HL-60 (cell line): ENCODE data around the gene CAMTA1.

Experiments
- DNase-seq, 2 experiments: peaks; one replicate each; pipeline ENCODE4 v3.0.0-alpha.2; 2010 to 2020; ENCODE audit warnings: low read depth in 1 of 2, low spot score in 1 of 2
- H3K27ac ChIP-seq: fragments of 250-450 bp; sonication (Bioruptor Pico); replicated peaks from 2 replicates; pipeline ENCODE4 v1.5.1; 2020; ENCODE audit warnings: mild to moderate bottlenecking, moderate library complexity
- H3K27me3 ChIP-seq: fragments of 250-450 bp; sonication (Bioruptor Pico); 2 replicates; pipeline ENCODE4 v1.5.1; 2021; ENCODE audit warnings: mild to moderate bottlenecking, moderate library complexity; ENCODE audit not compliant: insufficient read depth, poor library complexity, severe bottlenecking
- H3K4me3 ChIP-seq: replicated peaks from 2 replicates; pipeline ENCODE4 v1.5.1; 2011; ENCODE audit warnings: mild to moderate bottlenecking, control low read depth, low read length; ENCODE audit not compliant: insufficient read depth
- CTCF ChIP-seq: IDR thresholded peaks from one replicate; pipeline ENCODE4 v1.5.1; 2011; ENCODE audit warnings: low read length, control low read depth, inconsistent platforms; ENCODE audit not compliant: insufficient read depth
- GABPA ChIP-seq: IDR thresholded peaks from 2 replicates; pipeline ENCODE4 v1.6.1; 2012; ENCODE audit warnings: low read depth
- POLR2AphosphoS5 ChIP-seq: IDR thresholded peaks from 2 replicates; pipeline ENCODE4 v1.6.1; 2012; ENCODE audit warnings: low read depth
- REST ChIP-seq: IDR thresholded peaks from 2 replicates; pipeline ENCODE4 v1.6.1; 2012; ENCODE audit warnings: low read depth; ENCODE audit not compliant: insufficient replicate concordance
- SPI1 ChIP-seq: IDR thresholded peaks from 2 replicates; pipeline ENCODE4 v1.6.1; 2012; ENCODE audit warnings: low read depth, mild to moderate bottlenecking, borderline replicate concordance

CAMTA1 gene

GRCh38 chr1:7022058-7022457, 236.8 kb downstream of the CAMTA1 start:
- DNase-seq: no peak
- TF ChIP-seq GABPA: no peak
- no peak for TF ChIP-seq POLR2AphosphoS5
- no peak for TF ChIP-seq REST
- TF ChIP-seq CTCF: no peak
- no peak for TF ChIP-seq SPI1
- Histone ChIP-seq H3K27ac (no peak overlapping the region), H3K4me3 (no peak overlapping the region), H3K27me3 (peaks cover 3% of the 10 kb centered on the region)

GRCh38 chr1:7025013-7025412, 239.8 kb downstream of the CAMTA1 start:
- Histone ChIP-seq H3K27ac (no peak overlapping the region), H3K4me3 (no peak overlapping the region), H3K27me3 (no peaks in the 10 kb centered on the region)
- DNase-seq: no peak
- TF ChIP-seq CTCF (no peak), POLR2AphosphoS5 (no peak), REST (no peak), GABPA (no peak), SPI1 (no peak)

GRCh38 chr1:7026169-7026568, 240.9 kb downstream of the CAMTA1 start:
- no peak for DNase-seq
- H3K4me3 ChIP-seq: no peak overlapping the region
- H3K27me3 ChIP-seq: no peaks in the 10 kb centered on the region
- no peak overlapping the region for H3K27ac ChIP-seq
- TF ChIP-seq POLR2AphosphoS5 (no peak), SPI1 (no peak), REST (no peak), GABPA (no peak), CTCF (no peak)
